ENCODE results near the gene EZR.

EZR gene

GRCh38 chr6:158759966-158760617, 59.1 kb downstream of the EZR start:
- TF ChIP-seq TAF1 (IDR thresholded peaks at IDR 0.05; ENCODE audit: borderline replicate concordance, insufficient read depth, low read length) (no peak), SIN3A (IDR thresholded peaks at IDR 0.05; ENCODE audit: borderline replicate concordance, insufficient read depth, low read length) (no peak), REST (IDR thresholded peaks at IDR 0.05; ENCODE audit: insufficient read depth in 1 of 2, low read depth in 2 of 2, low read length in 2 of 2) (no peak), POLR2AphosphoS5 (IDR thresholded peaks at IDR 0.05; ENCODE audit: low read depth, low read length) (no peak), FOXP2 (optimal IDR thresholded peaks at IDR 0.05; ENCODE audit: borderline replicate concordance, extremely low read depth, extremely low read length, insufficient read depth) (no peak)

GRCh38 chr6:158758941-158759479, 60.2 kb downstream of the EZR start:
- no peak for TF ChIP-seq SIN3A (IDR thresholded peaks at IDR 0.05; ENCODE audit: borderline replicate concordance, insufficient read depth, low read length)
- TF ChIP-seq TAF1 (IDR thresholded peaks at IDR 0.05; ENCODE audit: borderline replicate concordance, insufficient read depth, low read length): no peak
- no peak for TF ChIP-seq REST (IDR thresholded peaks at IDR 0.05; ENCODE audit: insufficient read depth in 1 of 2, low read depth in 2 of 2, low read length in 2 of 2)
- TF ChIP-seq POLR2AphosphoS5 (IDR thresholded peaks at IDR 0.05; ENCODE audit: low read depth, low read length): no peak
- no peak for TF ChIP-seq FOXP2 (optimal IDR thresholded peaks at IDR 0.05; ENCODE audit: borderline replicate concordance, extremely low read depth, extremely low read length, insufficient read depth)

GRCh38 chr6:158758451-158758860, 60.7 kb downstream of the EZR start:
- TF ChIP-seq SIN3A (IDR thresholded peaks at IDR 0.05; ENCODE audit: borderline replicate concordance, insufficient read depth, low read length) (no peak), REST (IDR thresholded peaks at IDR 0.05; ENCODE audit: insufficient read depth in 1 of 2, low read depth in 2 of 2, low read length in 2 of 2) (no peak), POLR2AphosphoS5 (IDR thresholded peaks at IDR 0.05; ENCODE audit: low read depth, low read length) (no peak), TAF1 (IDR thresholded peaks at IDR 0.05; ENCODE audit: borderline replicate concordance, insufficient read depth, low read length) (no peak), FOXP2 (optimal IDR thresholded peaks at IDR 0.05; ENCODE audit: borderline replicate concordance, extremely low read depth, extremely low read length, insufficient read depth) (no peak)

GRCh38 chr6:158757753-158758090, 61.4 kb downstream of the EZR start:
- TF ChIP-seq POLR2AphosphoS5 (IDR thresholded peaks at IDR 0.05; ENCODE audit: low read depth, low read length) (no peak), FOXP2 (optimal IDR thresholded peaks at IDR 0.05; ENCODE audit: borderline replicate concordance, extremely low read depth, extremely low read length, insufficient read depth) (no peak), REST (IDR thresholded peaks at IDR 0.05; ENCODE audit: insufficient read depth in 1 of 2, low read depth in 2 of 2, low read length in 2 of 2) (no peak), TAF1 (IDR thresholded peaks at IDR 0.05; ENCODE audit: borderline replicate concordance, insufficient read depth, low read length) (no peak), SIN3A (IDR thresholded peaks at IDR 0.05; ENCODE audit: borderline replicate concordance, insufficient read depth, low read length) (no peak)
